DOHH2 (cell line): ENCODE results near the gene TTN.

Experiments
- EZH2phosphoT487 ChIP-seq: fragments of 200-600 bp; sonication (generic); IDR thresholded peaks from 2 replicates; pipeline ENCODE4 v1.6.1; 2017; ENCODE audit warnings: borderline replicate concordance, mild to moderate bottlenecking, antibody characterized with exemption, low read length, moderate library complexity, mixed read lengths
- TF ChIP-seq, protein P1 (sequence below): fragments of 200-600 bp; sonication (generic); IDR thresholded peaks from one replicate; pipeline ENCODE4 v1.5.1; 2014; ENCODE audit warnings: antibody characterized with exemption, mild to moderate bottlenecking, low read depth, low read length; ENCODE audit not compliant: poor library complexity, severe bottlenecking

GRCh38 chr2:178629463-178629862 lies 177.8 kb downstream of the TTN start:
- TF ChIP-seq, protein P1, sequence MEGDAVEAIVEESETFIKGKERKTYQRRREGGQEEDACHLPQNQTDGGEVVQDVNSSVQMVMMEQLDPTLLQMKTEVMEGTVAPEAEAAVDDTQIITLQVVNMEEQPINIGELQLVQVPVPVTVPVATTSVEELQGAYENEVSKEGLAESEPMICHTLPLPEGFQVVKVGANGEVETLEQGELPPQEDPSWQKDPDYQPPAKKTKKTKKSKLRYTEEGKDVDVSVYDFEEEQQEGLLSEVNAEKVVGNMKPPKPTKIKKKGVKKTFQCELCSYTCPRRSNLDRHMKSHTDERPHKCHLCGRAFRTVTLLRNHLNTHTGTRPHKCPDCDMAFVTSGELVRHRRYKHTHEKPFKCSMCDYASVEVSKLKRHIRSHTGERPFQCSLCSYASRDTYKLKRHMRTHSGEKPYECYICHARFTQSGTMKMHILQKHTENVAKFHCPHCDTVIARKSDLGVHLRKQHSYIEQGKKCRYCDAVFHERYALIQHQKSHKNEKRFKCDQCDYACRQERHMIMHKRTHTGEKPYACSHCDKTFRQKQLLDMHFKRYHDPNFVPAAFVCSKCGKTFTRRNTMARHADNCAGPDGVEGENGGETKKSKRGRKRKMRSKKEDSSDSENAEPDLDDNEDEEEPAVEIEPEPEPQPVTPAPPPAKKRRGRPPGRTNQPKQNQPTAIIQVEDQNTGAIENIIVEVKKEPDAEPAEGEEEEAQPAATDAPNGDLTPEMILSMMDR, result no peak
- no peak for TF ChIP-seq EZH2phosphoT487
